Endothelial cell of umbilical vein (primary cell): ENCODE results near the gene SP3. TPM values are rescaled to one million over a fixed set of nuclear protein-coding genes. Genes with fewer than 3 reads are reported as not detected.

Experiments
- BruUV-seq: library from RNA; stranded (reverse); fragments of 400-500 nt; replicated peaks from 2 replicates; lab custom pipeline; 2021; lab: Mats Ljungman, UMichigan
- CTCF ChIA-PET: fragments of 300-600, 350-600 bp; sonication (Branson Sonifier 250); formaldehyde crosslinking; loops from one replicate; lab custom pipeline; 2021; ENCODE audit warnings: antibody characterized with exemption, inconsistent platforms; lab: Charles Lee
- POLR2A ChIA-PET: fragments of 300-600, 350-600 bp; sonication (Branson Sonifier 250); formaldehyde crosslinking; loops from one replicate; lab custom pipeline; 2021; ENCODE audit warnings: antibody characterized with exemption, inconsistent platforms; lab: Charles Lee
- DNase-seq: peaks from one replicate; pipeline ENCODE4 v3.0.0-alpha.2; 2011; ENCODE audit warnings: low read depth, low spot score
- FAIRE-seq: peaks from 2 replicates; lab custom pipeline; 2011; peaks lifted over from hg19 to GRCh38; lab: Jason Lieb, UNC
- H2AFZ ChIP-seq: 2 replicates; pipeline ENCODE4 v1.6.0; 2012; ENCODE audit warnings: low read depth, low read length, control low read depth, inconsistent platforms
- H3K27ac ChIP-seq: 2 replicates; pipeline ENCODE4 v1.5.1; 2011; ENCODE audit warnings: low read depth, mild to moderate bottlenecking, control low read depth, low read length, moderate library complexity; ENCODE audit not compliant: insufficient read depth
- H3K27me3 ChIP-seq, 2 experiments: 2 replicates each; pipeline versions ENCODE4 v1.6.0 to v1.6.1; 2011; ENCODE audit warnings: low read length in 2 of 2, mixed read lengths in 1 of 2; ENCODE audit not compliant: control insufficient read depth in 2 of 2, insufficient read depth in 2 of 2
- H3K36me3 ChIP-seq, 2 experiments: 2 replicates in 1 of 2; 3 replicates in 1 of 2; pipeline ENCODE4 v1.5.1; 2011; ENCODE audit warnings: low read length in 2 of 2, mild to moderate bottlenecking in 1 of 2, moderate library complexity in 1 of 2; ENCODE audit not compliant: control insufficient read depth in 2 of 2, insufficient read depth in 2 of 2; ENCODE audit errors: extremely low read depth in 1 of 2
- H3K4me1 ChIP-seq: 3 replicates; pipeline ENCODE4 v1.5.1; 2011; ENCODE audit warnings: mild to moderate bottlenecking, low read length; ENCODE audit not compliant: control insufficient read depth, insufficient read depth; ENCODE audit errors: extremely low read depth
- H3K4me2 ChIP-seq: 2 replicates; pipeline ENCODE4 v1.6.1; 2011; ENCODE audit warnings: low read length, control low read depth, mixed read lengths; ENCODE audit not compliant: insufficient read depth
- H3K4me3 ChIP-seq, 3 experiments: fragments of 200-600 bp in 1 of 3; sonication (generic), shearing (Covaris generic) in 1 of 3; replicated peaks in 1 of 3; 2 replicates each; pipeline ENCODE4 v1.5.1; 2011 to 2016; ENCODE audit warnings: control low read depth in 3 of 3, low read length in 3 of 3, mild to moderate bottlenecking in 2 of 3, inconsistent platforms in 1 of 3, low read depth in 1 of 3, moderate library complexity in 1 of 3; ENCODE audit not compliant: insufficient read depth in 1 of 3
- H3K79me2 ChIP-seq: 2 replicates; pipeline ENCODE4 v1.6.0; 2012; ENCODE audit warnings: low read length, inconsistent platforms; ENCODE audit not compliant: control insufficient read depth, insufficient read depth
- H3K9ac ChIP-seq: replicated peaks from 2 replicates; pipeline ENCODE3; 2011; ENCODE audit warnings: low read length, control low read depth; ENCODE audit not compliant: insufficient read depth; ENCODE audit errors: extremely low read depth
- H3K9me1 ChIP-seq: replicated peaks from 3 replicates; pipeline ENCODE4 v1.6.0; 2011; ENCODE audit warnings: mild to moderate bottlenecking, low read length; ENCODE audit not compliant: control insufficient read depth, insufficient read depth; ENCODE audit errors: extremely low read depth
- H3K9me3 ChIP-seq: replicated peaks from 2 replicates; pipeline ENCODE4 v1.5.1; 2012; ENCODE audit warnings: low read length, inconsistent platforms; ENCODE audit not compliant: control insufficient read depth, insufficient read depth
- H4K20me1 ChIP-seq: replicated peaks from 2 replicates; pipeline ENCODE3; 2011; ENCODE audit warnings: mild to moderate bottlenecking, low read length; ENCODE audit not compliant: control insufficient read depth, insufficient read depth; ENCODE audit errors: extremely low read depth
- EZH2 ChIP-seq: IDR thresholded peaks from 2 replicates; pipeline ENCODE4 v1.6.1; 2012; ENCODE audit warnings: borderline replicate concordance, low read depth, mild to moderate bottlenecking, moderate library complexity, low read length, inconsistent platforms; ENCODE audit not compliant: severe bottlenecking
- FOS ChIP-seq: IDR thresholded peaks from 2 replicates; pipeline ENCODE4 v1.6.1; 2011; ENCODE audit warnings: mild to moderate bottlenecking, low read length, moderate library complexity, borderline replicate concordance; ENCODE audit not compliant: insufficient read depth
- GATA2 ChIP-seq: IDR thresholded peaks from 2 replicates; pipeline ENCODE4 v1.7.0; 2011; ENCODE audit warnings: low read depth, mild to moderate bottlenecking, moderate library complexity, mixed read lengths, low read length; ENCODE audit not compliant: insufficient read length, insufficient read depth
- JUN ChIP-seq: IDR thresholded peaks from 2 replicates; pipeline ENCODE4 v1.6.1; 2011; ENCODE audit warnings: borderline replicate concordance, low read depth; ENCODE audit not compliant: insufficient read length, insufficient read depth
- MYC ChIP-seq: IDR thresholded peaks from one replicate; pipeline ENCODE4 v1.6.1; 2011; ENCODE audit warnings: mild to moderate bottlenecking, low read depth, low read length
- POLR2A ChIP-seq: IDR thresholded peaks from 2 replicates; pipeline ENCODE4 v1.6.1; 2012; ENCODE audit warnings: low read depth, mild to moderate bottlenecking, control low read depth, low read length
- POLR2AphosphoS5 ChIP-seq: IDR thresholded peaks from 2 replicates; pipeline ENCODE4 v1.6.1; 2012; ENCODE audit warnings: low read depth, mild to moderate bottlenecking, control low read depth, low read length, moderate library complexity; ENCODE audit not compliant: insufficient read depth
- dilution Hi-C: fragments of 300-500 bp; cut with MboI; formaldehyde crosslinking; loops from one replicate; pipeline ENCODE4 v1.15.0; 2019; ENCODE audit warnings: low sequenced_read_pairs; ENCODE audit not compliant: extremely low pct_ligation_motif_present
- intact Hi-C: fragments of 100-400 bp; cut with micrococcal nuclease; formaldehyde crosslinking; loops from one replicate; pipeline ENCODE4 v1.10.0; 2022
- polyA plus RNA-seq, 4 experiments: library from polyadenylated mRNA; depleted of rRNA in 3 of 4; stranded (reverse) in 3 of 4; unstranded in 1 of 4; fragments of >200 nt; gene quantifications; 2 replicates each; pipeline versions ENCODE4 v1.2.1 to v1.2.3, GENCODE V29; 2011 to 2012; ENCODE audit warnings: missing spikeins in 1 of 4
- total RNA-seq: library from RNA; stranded (reverse); gene quantifications from 2 replicates; pipeline ENCODE4 v1.2.3, GENCODE V29; 2021
- TF ChIP-seq, protein P1 (sequence below), 2 donors: IDR thresholded peaks; 1 replicate in 1 of 2; 2 replicates in 1 of 2; pipeline ENCODE4 v1.5.1; 2011; ENCODE audit warnings: low read length in 2 of 2, mild to moderate bottlenecking in 2 of 2, moderate library complexity in 2 of 2, control low read depth in 1 of 2, inconsistent platforms in 1 of 2, low read depth in 1 of 2; ENCODE audit not compliant: insufficient read depth in 1 of 2; ENCODE audit errors: extremely low read depth in 1 of 2
- TF ChIP-seq, protein P2 (sequence below): IDR thresholded peaks from 2 replicates; pipeline ENCODE4 v1.6.1; 2011; ENCODE audit not compliant: insufficient read depth, insufficient read length

The SP3 gene
- total and polyA plus RNA-seq, 2 donors (not counting 3 experiments of a cell fraction or from before 2014, with no cell fraction given) = 23.9 to 59.0 TPM

- ChIA-PET CTCF (interaction anchor here (1.3 to 2.2 kb wide), 4 partner anchors 15 to 128 kb away, joined by 3 to 5 read pairs (median 4); no protein-coding TSS in a partner anchor), POLR2A (no interaction called here)
- FAIRE-seq = no peak
- H4K20me1 ChIP-seq = no peaks in the 10 kb centered on the region
- no peak overlapping the region for H2AFZ ChIP-seq
- no peaks in the 10 kb centered on the region for H3K9me3 ChIP-seq
- no peak overlapping the region for H3K9ac ChIP-seq
- dilution Hi-C loops (no loop called here), intact Hi-C loops (no loop called here)
- no peak overlapping the region for H3K4me2 ChIP-seq
- no peaks in the 10 kb centered on the region for H3K27me3 ChIP-seq
- TF ChIP-seq EZH2 = no peak
- TF ChIP-seq, protein P1, sequence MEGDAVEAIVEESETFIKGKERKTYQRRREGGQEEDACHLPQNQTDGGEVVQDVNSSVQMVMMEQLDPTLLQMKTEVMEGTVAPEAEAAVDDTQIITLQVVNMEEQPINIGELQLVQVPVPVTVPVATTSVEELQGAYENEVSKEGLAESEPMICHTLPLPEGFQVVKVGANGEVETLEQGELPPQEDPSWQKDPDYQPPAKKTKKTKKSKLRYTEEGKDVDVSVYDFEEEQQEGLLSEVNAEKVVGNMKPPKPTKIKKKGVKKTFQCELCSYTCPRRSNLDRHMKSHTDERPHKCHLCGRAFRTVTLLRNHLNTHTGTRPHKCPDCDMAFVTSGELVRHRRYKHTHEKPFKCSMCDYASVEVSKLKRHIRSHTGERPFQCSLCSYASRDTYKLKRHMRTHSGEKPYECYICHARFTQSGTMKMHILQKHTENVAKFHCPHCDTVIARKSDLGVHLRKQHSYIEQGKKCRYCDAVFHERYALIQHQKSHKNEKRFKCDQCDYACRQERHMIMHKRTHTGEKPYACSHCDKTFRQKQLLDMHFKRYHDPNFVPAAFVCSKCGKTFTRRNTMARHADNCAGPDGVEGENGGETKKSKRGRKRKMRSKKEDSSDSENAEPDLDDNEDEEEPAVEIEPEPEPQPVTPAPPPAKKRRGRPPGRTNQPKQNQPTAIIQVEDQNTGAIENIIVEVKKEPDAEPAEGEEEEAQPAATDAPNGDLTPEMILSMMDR (IDR thresholded peaks at IDR 0.05; ENCODE audit: extremely low read depth in 1 of 2, insufficient read depth in 1 of 2, low read depth in 1 of 2, low read length in 2 of 2) = no peak
- TF ChIP-seq JUN = no peak
- no peak for TF ChIP-seq POLR2A
- TF ChIP-seq POLR2AphosphoS5 = no peak
- no peak for TF ChIP-seq GATA2
- no peak for TF ChIP-seq FOS
- TF ChIP-seq MYC = no peak
- TF ChIP-seq, protein P2, sequence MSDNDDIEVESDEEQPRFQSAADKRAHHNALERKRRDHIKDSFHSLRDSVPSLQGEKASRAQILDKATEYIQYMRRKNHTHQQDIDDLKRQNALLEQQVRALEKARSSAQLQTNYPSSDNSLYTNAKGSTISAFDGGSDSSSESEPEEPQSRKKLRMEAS = no peak
- H3K9me1 ChIP-seq = no peaks in the 10 kb centered on the region
- no peak overlapping the region for H3K4me3 ChIP-seq
- H3K79me2 ChIP-seq = no peaks in the 10 kb centered on the region
- H3K27ac ChIP-seq = no peak overlapping the region
- peaks cover 12% of the 10 kb centered on the region for H3K4me1 ChIP-seq
- DNase-seq = no peak
- no peaks in the 10 kb centered on the region for H3K36me3 ChIP-seq
- BruUV-seq = no TSS peak
Observed at GRCh38 chr2:174011796-174012195, 46.6 kb upstream of the SP3 start.
